Fibroblast of upper back skin (primary cell): Measurements from ENCODE around the gene TRDMT1.

Experiments used
- DNase-seq: peaks from one replicate; pipeline ENCODE4 v3.0.0-alpha.2; 2013

The TRDMT1 gene

GRCh38 chr10:17171141-17171641 lies 30.3 kb downstream of the TRDMT1 start:
- DNase-seq = no peak

DNA sequence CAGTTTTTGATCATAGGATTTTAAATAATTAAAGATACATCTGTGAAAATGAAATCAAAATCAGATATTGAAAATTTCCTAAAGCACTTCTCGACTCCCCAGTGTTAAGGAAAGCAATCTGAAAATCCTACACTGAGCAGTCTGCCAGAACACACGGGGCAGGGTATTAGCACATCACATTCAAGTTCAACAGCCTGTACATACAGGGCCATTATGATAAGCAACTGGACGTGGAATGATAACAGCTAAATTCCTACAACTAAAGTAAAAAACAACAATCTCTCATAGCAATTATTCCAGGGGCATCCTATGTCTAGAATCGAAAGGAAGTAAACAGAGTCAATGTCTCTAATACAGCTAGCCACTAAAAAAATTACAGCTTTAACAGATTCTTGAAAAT lies 31.7 kb downstream of the TRDMT1 start:
- DNase-seq = no peak

GRCh38 chr10:17166699-17167098 lies 34.8 kb downstream of the TRDMT1 start:
- DNase-seq = no peak

GRCh38 chr10:17162828-17163227 lies 38.6 kb downstream of the TRDMT1 start:
- no peak for DNase-seq

- no peak for DNase-seq
These were observed 39.7 kb downstream of the TRDMT1 start for GRCh38 chr10:17161775-17162174.

DNA sequence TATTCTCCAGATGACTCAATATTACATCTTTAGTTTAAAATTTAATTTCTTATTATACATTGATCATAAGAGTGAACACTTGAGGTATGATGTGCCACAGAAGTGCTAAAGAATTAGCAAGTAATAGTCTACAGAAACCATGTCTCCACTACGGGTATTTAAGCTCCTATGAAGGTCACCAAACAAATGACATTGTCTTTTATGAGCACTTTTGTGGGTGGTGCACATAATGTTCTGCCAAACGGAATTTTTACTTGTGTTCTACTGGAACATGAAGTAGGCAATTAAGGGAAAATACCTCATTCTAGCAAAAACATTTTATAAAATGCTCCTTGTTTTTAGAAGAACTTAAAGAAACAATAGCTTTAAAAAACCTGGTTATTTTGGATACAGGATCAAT lies 44.4 kb downstream of the TRDMT1 start:
- no peak for DNase-seq

GRCh38 chr10:17155826-17156225 lies 45.6 kb downstream of the TRDMT1 start:
- DNase-seq = no peak

GRCh38 chr10:17154116-17154515 lies 47.4 kb downstream of the TRDMT1 start:
- DNase-seq = peak; percentile 12

DNA sequence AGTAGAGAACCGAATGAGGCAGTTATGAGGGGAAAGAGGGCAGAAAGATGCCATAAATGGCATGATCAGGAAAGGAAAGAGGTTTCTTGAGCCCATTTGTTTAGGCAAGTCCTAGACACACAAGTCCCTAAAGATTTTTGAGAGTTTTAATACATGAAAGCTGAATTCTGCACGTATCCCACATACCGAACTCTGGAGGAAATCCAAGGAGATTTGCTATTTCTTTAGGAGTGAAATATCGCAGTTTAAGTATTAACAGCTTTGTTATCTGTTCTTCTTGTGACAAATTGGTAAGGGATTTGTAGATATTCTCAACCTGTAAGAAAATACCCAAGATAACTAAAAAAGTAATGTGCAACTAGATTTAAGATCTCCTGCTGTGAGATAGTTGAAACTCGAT lies 48.2 kb downstream of the TRDMT1 start:
- DNase-seq = peak; percentile 18

GRCh38 chr10:17151716-17152115 lies 49.8 kb downstream of the TRDMT1 start:
- DNase-seq = no peak

DNA sequence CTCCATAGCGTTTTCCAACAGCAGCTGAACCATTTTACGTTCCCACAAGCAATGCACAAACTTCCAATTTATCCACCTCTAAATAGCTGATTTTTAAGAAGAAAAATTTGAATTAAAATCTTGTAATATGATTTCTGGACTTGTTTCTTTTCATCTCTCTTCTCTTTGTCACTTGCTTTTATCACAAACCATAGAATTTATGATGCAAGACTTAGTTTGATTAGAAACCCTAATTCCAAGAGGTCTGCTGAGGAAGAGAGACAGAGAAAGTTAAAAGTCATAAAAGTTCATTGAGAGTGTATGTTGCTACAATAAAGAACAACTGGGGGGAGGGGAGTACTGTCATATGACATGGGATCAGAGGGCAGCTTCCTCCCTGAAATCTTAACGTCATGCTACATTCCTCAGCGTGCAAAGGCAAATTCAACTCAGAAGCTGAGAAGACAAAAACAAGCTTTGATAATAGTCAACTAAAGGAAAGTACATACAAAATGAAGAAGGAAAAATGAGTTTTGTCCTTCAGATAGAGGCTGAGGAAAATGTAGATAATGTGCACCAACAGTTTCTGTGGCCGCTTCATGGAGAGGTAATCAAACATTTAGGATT lies 53.5 kb downstream of the TRDMT1 start:
- no peak for DNase-seq

GRCh38 chr10:17146892-17147291 lies 54.6 kb downstream of the TRDMT1 start:
- DNase-seq = no peak

- no peak for DNase-seq
These were observed 56.2 kb downstream of the TRDMT1 start for GRCh38 chr10:17145239-17145638.

DNA sequence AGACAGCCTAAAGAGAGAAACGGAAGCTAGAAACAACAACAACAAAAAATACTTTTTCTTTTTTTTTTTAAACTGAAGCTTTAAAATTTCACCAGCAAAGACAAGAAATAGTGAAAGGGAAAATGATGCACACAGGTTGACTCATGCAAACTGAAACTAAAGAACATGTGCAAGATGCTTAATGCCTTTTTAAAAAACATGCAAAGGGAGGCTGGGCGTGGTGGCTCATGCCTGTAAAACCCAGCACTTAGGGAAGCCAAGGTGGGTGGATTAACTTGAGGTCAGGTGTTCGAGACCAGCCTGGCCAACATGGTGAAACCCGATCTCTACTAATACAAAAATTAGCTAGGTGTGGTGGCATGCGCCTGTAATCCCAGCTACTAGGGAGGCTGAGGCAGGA lies 56.7 kb downstream of the TRDMT1 start:
- DNase-seq = peak; percentile 20

GRCh38 chr10:17144032-17144431 lies 57.4 kb downstream of the TRDMT1 start:
- DNase-seq = no peak

DNA sequence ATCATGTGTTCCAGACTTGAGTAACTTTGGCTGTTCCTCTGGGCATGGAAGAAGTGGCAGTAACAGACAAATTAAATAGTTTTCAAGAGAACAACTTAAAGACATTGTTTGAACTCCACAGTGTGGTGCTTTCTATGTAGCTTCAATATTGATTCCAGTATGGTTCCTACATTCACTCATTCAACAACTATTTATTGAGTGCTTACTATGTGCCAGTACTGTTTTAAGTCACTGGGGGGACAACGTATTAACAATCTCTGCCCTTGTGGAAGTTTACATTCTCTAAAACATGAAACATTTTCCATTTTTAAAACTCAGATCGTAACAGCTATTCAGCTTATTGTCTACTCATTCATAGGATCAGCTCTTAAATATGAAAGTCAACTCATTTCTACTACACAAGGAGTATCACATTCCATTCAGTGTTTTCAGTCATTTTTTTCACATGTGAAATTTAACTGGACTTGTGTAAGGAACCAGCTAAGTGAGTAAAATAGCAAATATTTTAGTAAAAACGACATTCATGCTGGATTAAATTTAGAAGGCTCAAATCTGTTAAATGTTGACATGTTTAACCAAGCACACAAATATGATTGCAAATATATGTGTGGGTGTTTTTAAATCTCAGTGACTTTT lies 58.3 kb downstream of the TRDMT1 start:
- DNase-seq = peak; percentile 10

GRCh38 chr10:17141504-17142229 lies 59.8 kb downstream of the TRDMT1 start:
- no peak for DNase-seq

DNA sequence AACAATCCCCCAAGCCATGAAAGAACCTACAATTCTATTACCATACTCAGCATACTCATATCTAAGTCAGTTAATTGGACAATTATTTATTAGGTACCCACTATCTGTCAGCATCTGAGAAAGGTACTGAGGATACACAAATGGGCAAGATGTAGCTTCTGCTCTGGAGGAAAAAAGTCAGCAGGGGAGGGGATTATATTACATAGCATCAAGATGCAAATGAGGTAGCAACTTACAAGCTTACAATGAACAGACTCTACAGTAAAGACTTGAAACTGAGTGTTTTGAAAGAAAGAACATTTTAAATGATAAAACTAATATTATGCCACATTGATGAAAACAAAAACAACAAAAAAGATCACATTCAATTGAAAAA lies 61.1 kb downstream of the TRDMT1 start:
- DNase-seq = no peak

GRCh38 chr10:17138460-17139042 lies 62.9 kb downstream of the TRDMT1 start:
- DNase-seq = peak; percentile 22

GRCh38 chr10:17134737-17135260 lies 66.7 kb downstream of the TRDMT1 start:
- DNase-seq = peak; percentile 34

DNA sequence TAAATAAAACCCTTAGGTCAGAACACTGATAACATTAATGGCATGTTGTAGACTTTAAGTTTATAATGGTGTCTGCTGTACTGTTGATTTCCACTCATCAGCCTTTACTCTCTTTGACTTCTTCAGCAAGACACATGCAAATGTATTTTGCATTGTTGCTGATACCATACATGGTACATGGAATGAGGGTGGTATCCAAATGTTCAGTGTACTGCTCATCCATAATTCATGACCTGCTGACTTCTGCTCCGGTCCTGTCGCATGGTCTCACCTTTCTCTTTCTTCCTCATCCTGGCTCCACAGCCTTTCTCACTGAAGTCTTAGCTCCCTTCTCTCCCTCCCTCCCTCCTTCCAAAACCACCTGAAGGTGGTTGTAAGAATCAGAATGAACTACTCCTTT lies 67.2 kb downstream of the TRDMT1 start:
- DNase-seq = no peak

GRCh38 chr10:17129741-17130140 lies 71.7 kb downstream of the TRDMT1 start, which contains the start of gene CUBN:
CUBN (minus strand) TSS chr10:17129811; CDS start chr10:17129765, 46 bp downstream.
- DNase-seq = no peak

GRCh38 chr10:17128261-17128660 lies 73.2 kb downstream of the TRDMT1 start:
- DNase-seq = no peak
